ENCODE data around the gene IGF2.
"Not testable (repeated sequence)": the region's sequence is repeated elsewhere in the genome, so short reads cannot be mapped to it uniquely, and the experiment has no call there.

IGF2 gene

DNA sequence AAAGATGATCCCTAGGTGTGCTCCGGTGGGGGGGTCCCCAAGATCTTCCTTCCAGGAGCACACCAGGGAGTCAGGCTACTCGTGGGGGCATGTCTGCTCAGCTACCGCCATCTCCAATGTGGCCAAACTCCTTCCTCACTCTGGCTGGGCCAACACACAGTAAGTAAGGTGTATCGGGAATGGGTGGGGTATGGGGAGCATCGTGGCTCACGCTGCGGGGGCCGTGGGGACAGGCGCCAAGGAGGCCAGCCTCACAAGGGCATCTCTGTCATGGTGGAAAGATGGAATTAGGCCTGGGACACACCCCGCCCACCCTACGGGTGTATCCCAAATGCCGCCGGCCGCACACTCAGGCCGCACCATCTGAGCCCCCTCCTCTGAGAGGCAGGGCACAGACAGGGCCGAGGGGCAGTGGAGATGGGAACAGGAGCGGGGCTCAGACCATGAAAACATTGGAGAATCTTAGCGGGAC lies 8.3 kb downstream of the IGF2 start:
- Histone ChIP-seq H3K9ac (ENCODE audit: low read depth in 1 of 2, low read length in 2 of 2) (no peak overlapping the region), H3K27ac (ENCODE audit: low read depth in 2 of 2, low read length in 2 of 2) (no peak overlapping the region), H3K4me1 (ENCODE audit: control insufficient read depth in 2 of 2, insufficient read depth in 2 of 2, low read length in 2 of 2) (no peaks in the 10 kb centered on the region), H3K36me3 (ENCODE audit: control insufficient read depth in 2 of 2, insufficient read depth in 2 of 2, low read length in 2 of 2) (no peaks in the 10 kb centered on the region), H3K4me3 (ENCODE audit: low read length in 2 of 2) (no peak overlapping the region), H3K27me3 (ENCODE audit: control insufficient read depth in 2 of 2, insufficient read depth in 2 of 2, low read length in 2 of 2) (peaks cover 2 to 19% of the 10 kb centered on the region in 2 donors), H3K9me3 (ENCODE audit: control insufficient read depth in 2 of 2, low read length in 2 of 2) (no peaks in the 10 kb centered on the region)

DNA sequence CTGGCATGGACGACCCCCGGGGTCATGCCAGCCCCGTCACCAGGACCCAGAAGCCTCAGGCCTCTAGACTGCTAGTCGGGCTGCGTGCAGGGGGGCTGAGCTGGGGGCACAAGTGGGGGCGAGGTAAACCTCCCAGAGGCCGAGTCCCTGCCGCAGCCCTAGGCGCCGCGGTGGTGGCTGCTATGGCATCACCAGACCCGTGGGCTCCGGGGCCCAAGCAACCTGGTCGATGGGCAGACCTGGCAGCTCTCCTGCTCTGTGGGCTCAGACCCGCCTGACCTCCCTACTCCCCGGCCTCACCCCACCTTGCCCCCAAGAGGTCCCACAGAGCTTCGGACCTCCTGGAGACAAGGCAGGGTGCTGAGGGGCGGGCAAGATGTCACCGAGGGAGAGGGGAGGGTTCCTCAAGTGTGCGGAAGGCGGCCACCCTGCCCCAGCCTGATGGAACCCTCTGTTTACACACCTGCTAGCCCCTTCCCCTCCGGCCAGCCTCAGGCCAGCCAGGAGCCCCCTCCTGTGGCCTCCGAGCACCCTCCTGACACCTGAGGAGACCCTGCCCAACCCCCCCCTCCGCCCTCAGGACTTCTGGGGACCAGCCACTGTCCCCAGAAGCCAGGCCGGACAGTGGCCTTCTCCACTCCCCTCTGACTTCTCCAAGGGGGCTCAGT lies 9.4 kb downstream of the IGF2 start:
- Histone ChIP-seq H3K9ac (ENCODE audit: low read depth in 1 of 2, low read length in 2 of 2) (no peak overlapping the region), H3K4me1 (ENCODE audit: control insufficient read depth in 2 of 2, insufficient read depth in 2 of 2, low read length in 2 of 2) (no peaks in the 10 kb centered on the region), H3K27ac (ENCODE audit: low read depth in 2 of 2, low read length in 2 of 2) (no peak overlapping the region), H3K9me3 (ENCODE audit: control insufficient read depth in 2 of 2, low read length in 2 of 2) (no peaks in the 10 kb centered on the region), H3K4me3 (ENCODE audit: low read length in 2 of 2) (no peak overlapping the region), H3K36me3 (ENCODE audit: control insufficient read depth in 2 of 2, insufficient read depth in 2 of 2, low read length in 2 of 2) (no peaks in the 10 kb centered on the region), H3K27me3 (ENCODE audit: control insufficient read depth in 2 of 2, insufficient read depth in 2 of 2, low read length in 2 of 2) (peaks cover 2 to 12% of the 10 kb centered on the region in 2 donors)

DNA sequence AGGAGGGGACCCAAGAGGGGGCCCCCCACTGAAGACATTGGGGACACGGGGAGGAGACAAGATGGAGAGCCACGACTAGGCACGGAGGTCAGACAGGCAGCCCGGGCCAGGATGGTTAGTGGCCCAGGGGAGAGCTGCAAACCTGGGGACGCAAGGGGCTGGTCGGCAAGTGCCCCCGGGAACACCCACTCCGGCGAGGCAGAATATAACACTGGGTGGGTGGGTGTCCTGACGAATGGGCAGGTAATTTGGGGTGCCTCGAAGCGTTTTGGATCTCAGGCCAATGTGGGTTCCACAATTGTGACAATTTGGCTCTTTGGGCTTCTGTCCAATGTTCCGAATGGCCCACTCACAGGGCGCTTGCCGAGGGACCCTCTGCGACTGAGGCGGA lies 9.9 kb downstream of the IGF2 start:
- H3K27me3 ChIP-seq (ENCODE audit: control insufficient read depth in 2 of 2, insufficient read depth in 2 of 2, low read length in 2 of 2) = peaks cover 2 to 7% of the 10 kb centered on the region in 2 donors
- no peaks in the 10 kb centered on the region for H3K36me3 ChIP-seq (ENCODE audit: control insufficient read depth in 2 of 2, insufficient read depth in 2 of 2, low read length in 2 of 2)
- H3K27ac ChIP-seq (ENCODE audit: low read depth in 2 of 2, low read length in 2 of 2) = no peak overlapping the region
- H3K9me3 ChIP-seq (ENCODE audit: control insufficient read depth in 2 of 2, low read length in 2 of 2) = no peaks in the 10 kb centered on the region
- H3K9ac ChIP-seq (ENCODE audit: low read depth in 1 of 2, low read length in 2 of 2) = no peak overlapping the region
- no peaks in the 10 kb centered on the region for H3K4me1 ChIP-seq (ENCODE audit: control insufficient read depth in 2 of 2, insufficient read depth in 2 of 2, low read length in 2 of 2)
- H3K4me3 ChIP-seq (ENCODE audit: low read length in 2 of 2) = no peak overlapping the region

DNA sequence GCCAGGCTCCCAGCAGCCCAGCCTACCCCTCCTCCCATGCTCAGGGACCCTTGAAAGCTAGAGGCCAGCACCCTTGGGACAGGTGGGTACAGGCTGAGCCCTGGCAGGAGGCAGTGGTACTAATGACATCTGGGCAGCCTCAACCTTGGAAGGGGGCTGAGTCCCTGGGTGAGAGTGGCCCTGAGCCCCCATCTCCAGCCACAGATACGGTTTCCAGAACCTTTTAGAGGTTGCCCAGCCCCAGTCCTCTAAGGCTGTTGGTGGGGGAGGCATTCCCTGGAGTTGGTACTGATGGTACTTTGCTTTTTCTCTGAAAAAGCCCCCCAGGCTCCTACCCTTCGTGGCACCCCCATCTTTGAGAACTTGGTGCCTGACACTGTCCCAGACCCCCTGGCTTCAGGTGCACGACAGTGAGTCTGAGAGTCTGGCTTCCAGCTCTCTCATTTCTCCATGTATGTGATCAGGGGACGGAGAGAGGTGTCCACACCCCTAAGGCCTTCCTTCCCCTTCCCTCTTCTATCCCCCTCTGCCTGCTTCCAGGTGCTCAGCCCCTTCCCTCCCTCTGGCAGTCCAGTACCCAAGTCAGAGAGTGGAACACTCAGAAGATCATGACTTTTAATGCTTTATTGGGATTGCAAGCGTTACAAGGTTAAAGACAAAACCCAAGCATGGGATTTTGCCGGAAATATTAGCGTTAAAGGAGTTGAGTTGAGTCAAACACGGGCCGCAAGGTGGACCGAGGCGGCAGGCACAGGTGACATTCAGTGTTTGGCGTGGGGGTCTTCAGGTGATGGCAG lies 10.5 kb downstream of the IGF2 start:
- peaks cover 0 to 7% of the 10 kb centered on the region in 2 donors for H3K27me3 ChIP-seq (ENCODE audit: control insufficient read depth in 2 of 2, insufficient read depth in 2 of 2, low read length in 2 of 2)
- no peaks in the 10 kb centered on the region for H3K9me3 ChIP-seq (ENCODE audit: control insufficient read depth in 2 of 2, low read length in 2 of 2)
- H3K9ac ChIP-seq (ENCODE audit: low read depth in 1 of 2, low read length in 2 of 2) = no peak overlapping the region
- H3K27ac ChIP-seq (ENCODE audit: low read depth in 2 of 2, low read length in 2 of 2) = no peak overlapping the region
- no peaks in the 10 kb centered on the region for H3K36me3 ChIP-seq (ENCODE audit: control insufficient read depth in 2 of 2, insufficient read depth in 2 of 2, low read length in 2 of 2)
- H3K4me3 ChIP-seq (ENCODE audit: low read length in 2 of 2) = no peak overlapping the region
- no peaks in the 10 kb centered on the region for H3K4me1 ChIP-seq (ENCODE audit: control insufficient read depth in 2 of 2, insufficient read depth in 2 of 2, low read length in 2 of 2)

DNA sequence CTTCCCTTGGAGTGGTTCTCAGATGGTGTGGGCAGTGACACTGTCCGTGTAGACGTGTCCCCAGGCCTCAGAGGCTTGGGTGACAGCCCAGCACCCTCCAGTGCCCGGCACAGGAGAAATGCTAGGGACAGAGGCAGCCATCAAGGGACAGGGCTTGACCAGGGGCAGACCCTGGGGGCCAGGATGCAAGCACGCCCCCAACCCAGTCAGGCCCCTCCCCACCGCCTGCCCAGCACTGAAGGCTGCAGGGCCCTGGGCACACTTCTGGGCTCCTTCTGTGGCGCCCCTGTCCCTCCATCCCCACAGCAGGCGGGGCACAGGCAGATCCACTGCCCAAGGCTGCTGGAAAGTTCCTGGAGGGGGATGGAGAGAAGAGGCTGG lies 11.1 kb downstream of the IGF2 start:
- no peak overlapping the region for H3K27ac ChIP-seq (ENCODE audit: low read depth in 2 of 2, low read length in 2 of 2)
- peaks cover 0 to 3% of the 10 kb centered on the region in 2 donors for H3K27me3 ChIP-seq (ENCODE audit: control insufficient read depth in 2 of 2, insufficient read depth in 2 of 2, low read length in 2 of 2)
- H3K36me3 ChIP-seq (ENCODE audit: control insufficient read depth in 2 of 2, insufficient read depth in 2 of 2, low read length in 2 of 2) = no peaks in the 10 kb centered on the region
- no peaks in the 10 kb centered on the region for H3K9me3 ChIP-seq (ENCODE audit: control insufficient read depth in 2 of 2, low read length in 2 of 2)
- no peaks in the 10 kb centered on the region for H3K4me1 ChIP-seq (ENCODE audit: control insufficient read depth in 2 of 2, insufficient read depth in 2 of 2, low read length in 2 of 2)
- H3K4me3 ChIP-seq (ENCODE audit: low read length in 2 of 2) = no peak overlapping the region
- no peak overlapping the region for H3K9ac ChIP-seq (ENCODE audit: low read depth in 1 of 2, low read length in 2 of 2)

DNA sequence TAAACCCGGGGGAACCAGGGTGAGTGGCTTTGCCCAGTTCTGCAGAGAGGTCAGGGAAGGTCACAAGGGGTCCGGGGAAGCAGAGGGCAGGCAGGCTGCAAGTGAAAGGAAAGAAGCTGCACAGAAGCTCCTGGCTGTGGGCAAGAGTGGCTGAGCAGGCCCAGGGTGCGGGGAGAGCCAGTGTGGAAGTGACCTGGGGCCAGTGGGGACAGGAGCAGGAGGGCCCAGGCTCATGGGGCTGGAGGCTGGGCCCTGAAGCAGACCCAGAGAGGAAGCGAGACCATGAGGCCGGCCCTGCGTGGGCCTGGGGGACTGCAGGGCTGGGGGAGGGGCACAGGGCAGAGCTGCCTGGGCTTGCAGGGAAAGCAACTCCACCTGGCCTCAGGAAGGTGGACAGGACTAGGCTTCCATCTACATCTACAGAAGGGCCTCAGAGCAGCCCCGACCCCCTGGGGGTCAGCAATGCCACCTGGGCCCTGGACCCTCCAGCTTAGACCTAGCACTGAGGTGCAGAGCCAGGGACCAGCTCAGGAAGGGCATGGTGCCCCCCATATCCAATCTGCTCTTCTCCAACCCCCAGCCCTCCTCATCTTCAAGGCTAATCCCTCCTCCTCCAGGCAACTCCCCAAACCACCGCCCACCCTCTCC lies 11.6 kb downstream of the IGF2 start:
- Histone ChIP-seq H3K27ac (ENCODE audit: low read depth in 2 of 2, low read length in 2 of 2) (no peak overlapping the region), H3K27me3 (ENCODE audit: control insufficient read depth in 2 of 2, insufficient read depth in 2 of 2, low read length in 2 of 2) (peaks cover 0 to 3% of the 10 kb centered on the region in 2 donors), H3K4me1 (ENCODE audit: control insufficient read depth in 2 of 2, insufficient read depth in 2 of 2, low read length in 2 of 2) (no peaks in the 10 kb centered on the region), H3K9ac (ENCODE audit: low read depth in 1 of 2, low read length in 2 of 2) (no peak overlapping the region), H3K4me3 (ENCODE audit: low read length in 2 of 2) (no peak overlapping the region), H3K36me3 (ENCODE audit: control insufficient read depth in 2 of 2, insufficient read depth in 2 of 2, low read length in 2 of 2) (no peaks in the 10 kb centered on the region), H3K9me3 (ENCODE audit: control insufficient read depth in 2 of 2, low read length in 2 of 2) (no peaks in the 10 kb centered on the region)

DNA sequence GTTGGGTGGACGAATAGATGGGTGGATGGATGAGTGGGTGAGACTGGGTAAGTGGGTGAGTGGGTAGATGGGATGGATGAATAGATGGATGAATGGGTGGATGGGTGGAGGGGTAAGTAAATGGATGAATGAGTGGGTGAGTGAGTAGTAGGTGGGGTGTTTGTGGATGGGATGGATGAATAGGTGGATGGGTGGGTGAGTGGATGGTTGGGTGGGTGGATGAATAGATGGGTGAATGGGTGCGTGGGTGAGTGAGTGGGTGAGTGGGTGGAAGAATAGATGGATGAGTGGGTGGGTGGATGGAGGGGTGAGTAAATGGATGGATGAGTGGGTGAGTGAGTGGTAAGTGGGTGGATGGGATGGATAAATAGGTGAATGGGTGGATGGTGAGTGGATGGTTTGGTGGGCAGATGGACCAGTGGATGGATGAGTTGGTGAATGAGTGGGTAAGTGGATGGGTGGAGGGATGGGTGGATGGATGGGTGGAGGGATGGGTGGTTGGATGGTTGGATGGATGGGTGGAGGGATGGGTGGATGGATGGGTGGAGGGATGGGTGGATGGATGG lies 12.6 kb downstream of the IGF2 start:
- H3K27ac ChIP-seq (ENCODE audit: low read depth in 2 of 2, low read length in 2 of 2) = no peak overlapping the region
- H3K9ac ChIP-seq (ENCODE audit: low read depth in 1 of 2, low read length in 2 of 2) = no peak overlapping the region
- no peaks in the 10 kb centered on the region for H3K4me1 ChIP-seq (ENCODE audit: control insufficient read depth in 2 of 2, insufficient read depth in 2 of 2, low read length in 2 of 2)
- no peak overlapping the region for H3K4me3 ChIP-seq (ENCODE audit: low read length in 2 of 2)
- H3K36me3 ChIP-seq (ENCODE audit: control insufficient read depth in 2 of 2, insufficient read depth in 2 of 2, low read length in 2 of 2) = no peaks in the 10 kb centered on the region
- peaks cover 0 to 8% of the 10 kb centered on the region in 2 donors for H3K27me3 ChIP-seq (ENCODE audit: control insufficient read depth in 2 of 2, insufficient read depth in 2 of 2, low read length in 2 of 2)
- H3K9me3 ChIP-seq (ENCODE audit: control insufficient read depth in 2 of 2, low read length in 2 of 2) = no peaks in the 10 kb centered on the region

DNA sequence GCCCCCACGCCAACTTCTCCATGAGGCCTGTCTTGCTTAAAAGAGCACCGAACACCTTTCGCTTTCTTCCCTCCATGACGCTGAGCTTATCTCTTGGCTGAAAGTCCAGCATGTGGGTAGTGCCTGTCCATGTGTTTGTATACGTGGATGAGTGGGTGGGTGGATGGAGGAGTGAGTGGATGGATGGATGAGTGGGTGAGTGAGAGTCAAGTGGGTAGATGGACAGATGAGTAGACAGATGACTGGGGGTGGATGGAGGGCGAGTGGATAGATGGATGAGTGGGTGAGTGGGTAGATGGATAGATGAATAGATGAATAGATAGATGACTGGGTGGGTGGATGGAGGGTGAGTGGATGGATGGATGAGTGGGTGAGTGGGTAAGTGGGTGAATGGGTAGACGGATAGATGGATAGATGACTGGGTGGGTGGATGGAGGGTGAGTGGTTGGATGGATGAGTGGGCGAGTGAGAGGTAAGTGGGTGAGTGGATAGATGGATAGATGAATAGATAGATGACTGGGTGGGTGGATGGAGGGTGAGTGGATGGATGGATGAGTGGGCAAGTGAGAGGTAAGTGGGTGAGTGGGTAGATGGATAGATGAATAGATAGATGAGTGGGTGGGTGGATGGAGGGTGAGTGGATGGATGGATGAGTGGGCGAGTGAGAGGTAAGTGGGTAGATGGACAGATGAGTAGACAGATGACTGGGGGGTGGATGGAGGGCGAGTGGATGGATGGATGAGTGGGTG lies 14.3 kb downstream of the IGF2 start:
- H3K27ac ChIP-seq (ENCODE audit: low read depth in 2 of 2, low read length in 2 of 2); H3K4me1 ChIP-seq (ENCODE audit: control insufficient read depth in 2 of 2, insufficient read depth in 2 of 2, low read length in 2 of 2); H3K9ac ChIP-seq (ENCODE audit: low read depth in 1 of 2, low read length in 2 of 2); H3K4me3 ChIP-seq (ENCODE audit: low read length in 2 of 2); H3K27me3 ChIP-seq (ENCODE audit: control insufficient read depth in 2 of 2, insufficient read depth in 2 of 2, low read length in 2 of 2); H3K9me3 ChIP-seq (ENCODE audit: control insufficient read depth in 2 of 2, low read length in 2 of 2); H3K36me3 ChIP-seq (ENCODE audit: control insufficient read depth in 2 of 2, insufficient read depth in 2 of 2, low read length in 2 of 2): not testable (repeated sequence)

DNA sequence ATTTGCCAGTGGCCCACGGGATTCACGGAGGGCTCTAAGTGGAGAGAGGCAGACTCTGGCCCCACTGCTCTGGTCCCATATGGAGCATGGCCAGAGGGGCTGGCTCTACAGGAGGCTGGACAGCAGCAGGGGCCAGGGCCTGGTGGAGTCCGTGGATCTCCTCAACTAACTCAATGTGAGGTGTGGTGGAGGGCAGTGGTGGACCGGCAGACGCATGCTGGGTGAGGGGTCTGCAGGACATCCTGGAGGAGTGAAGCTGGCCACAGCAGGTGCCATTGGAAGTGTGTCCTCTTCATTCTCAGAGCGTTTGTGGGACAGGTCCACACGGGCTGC lies 15.6 kb downstream of the IGF2 start:
- Histone ChIP-seq H3K9ac (ENCODE audit: low read depth in 1 of 2, low read length in 2 of 2) (no peak overlapping the region), H3K27ac (ENCODE audit: low read depth in 2 of 2, low read length in 2 of 2) (no peak overlapping the region), H3K4me1 (ENCODE audit: control insufficient read depth in 2 of 2, insufficient read depth in 2 of 2, low read length in 2 of 2) (no peaks in the 10 kb centered on the region), H3K4me3 (ENCODE audit: low read length in 2 of 2) (no peak overlapping the region), H3K27me3 (ENCODE audit: control insufficient read depth in 2 of 2, insufficient read depth in 2 of 2, low read length in 2 of 2) (peaks cover 5 to 9% of the 10 kb centered on the region in 2 donors), H3K9me3 (ENCODE audit: control insufficient read depth in 2 of 2, low read length in 2 of 2) (no peaks in the 10 kb centered on the region), H3K36me3 (ENCODE audit: control insufficient read depth in 2 of 2, insufficient read depth in 2 of 2, low read length in 2 of 2) (no peaks in the 10 kb centered on the region)
